SK-N-MC (cell line): Measurements from ENCODE around the gene TRIM62.

Source experiments
- EZH2 ChIP-seq: fragments of 200-600 bp; sonication (generic); IDR thresholded peaks from one replicate; pipeline ENCODE4 v1.6.1; 2017; ENCODE audit warnings: antibody characterized with exemption
- FOXP2 ChIP-seq: optimal IDR thresholded peaks from 2 replicates; pipeline ENCODE3; 2011; ENCODE audit warnings: mild to moderate bottlenecking, moderate library complexity; ENCODE audit not compliant: insufficient read depth; ENCODE audit errors: extremely low read length, control extremely low read depth
- POLR2AphosphoS5 ChIP-seq: IDR thresholded peaks from 2 replicates; pipeline ENCODE4 v1.6.1; 2012; ENCODE audit warnings: mild to moderate bottlenecking, low read depth, low read length, borderline replicate concordance

DNA sequence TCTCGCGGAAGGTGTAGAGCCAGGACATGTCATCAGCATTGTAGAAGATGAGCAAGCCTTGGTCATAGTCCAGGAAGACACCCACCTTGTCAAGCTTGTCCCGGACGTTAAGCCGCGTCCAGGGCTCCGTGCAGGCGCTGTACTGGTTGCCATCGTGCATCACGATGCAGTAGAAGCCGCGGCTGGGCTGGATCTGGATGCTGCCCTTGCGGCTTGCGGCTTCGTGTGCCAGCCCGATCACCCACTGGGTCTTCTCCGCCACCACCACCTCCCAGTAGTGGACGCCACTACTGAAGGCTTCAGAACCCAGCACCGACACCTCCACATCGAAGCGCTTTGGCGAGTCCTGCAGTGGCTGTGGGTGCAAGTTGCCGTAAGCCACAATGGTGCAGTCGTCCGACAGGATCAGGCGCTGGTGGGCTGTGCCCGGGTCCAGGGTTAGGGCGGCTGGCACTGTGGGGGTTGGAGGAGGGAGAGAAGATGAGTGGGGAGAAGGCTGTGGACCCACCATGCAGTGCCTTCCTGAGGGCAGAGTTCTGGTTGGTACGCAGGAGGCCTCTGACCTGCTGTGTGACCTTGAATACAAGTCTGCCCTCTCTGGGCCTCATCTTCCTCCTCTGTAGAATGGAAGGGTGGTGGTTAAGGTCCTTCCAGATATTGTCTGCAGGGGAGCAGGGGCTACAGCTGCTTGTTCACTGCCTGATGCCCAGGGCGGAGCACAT, 34.4 kb downstream of the TRIM62 start:
- TF ChIP-seq POLR2AphosphoS5 (no peak), EZH2 (no peak), FOXP2 (no peak)
